ENCODE results near the gene GMCL1. TPM values are rescaled to one million over a fixed set of nuclear protein-coding genes. Genes with fewer than 3 reads are reported as not detected.
"Not testable (repeated sequence)": the region's sequence is repeated elsewhere in the genome, so short reads cannot be mapped to it uniquely, and the experiment has no call there.

Gene GMCL1
- total and polyA plus RNA-seq, 4 experiments from 2014 or later: 27.7 to 37.8 (median 30.0) TPM

DNA sequence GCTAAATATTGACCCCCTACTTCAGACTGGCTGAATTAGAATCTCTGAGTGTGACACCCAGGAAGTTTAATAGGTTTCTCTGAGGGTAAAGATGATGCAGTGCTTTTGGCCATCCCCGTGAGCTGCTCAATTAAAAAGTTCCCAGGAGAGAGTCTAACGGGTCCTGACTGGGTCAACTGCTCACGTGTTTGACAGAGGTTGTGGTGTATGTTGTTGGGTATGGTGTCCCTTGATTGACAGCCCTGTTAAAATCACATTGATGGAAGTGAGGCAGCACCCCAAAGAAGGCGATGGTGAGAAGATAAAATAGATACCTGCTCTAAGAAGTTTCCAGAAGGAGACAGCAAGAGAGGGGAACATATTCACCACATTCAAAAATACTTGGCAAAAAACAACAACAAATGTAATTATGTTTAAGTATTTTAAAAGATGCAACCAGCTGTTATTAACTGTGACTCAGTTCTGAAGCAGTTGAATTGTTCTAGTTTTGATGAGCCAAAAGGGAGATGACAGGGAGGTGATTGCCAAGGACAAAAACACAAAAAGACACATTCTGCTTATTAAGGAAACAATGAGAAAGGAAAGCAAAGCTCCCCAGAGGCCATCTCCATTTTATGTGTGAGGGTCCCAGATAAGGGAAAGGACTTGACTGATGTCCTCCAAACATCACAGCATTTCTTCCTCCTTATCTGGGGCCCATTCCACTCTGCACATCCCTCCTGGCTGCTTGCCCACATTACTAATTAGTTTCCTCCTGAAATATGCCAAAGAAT, 11.5 kb upstream of the GMCL1 start:
- no peak overlapping the region for H3K27ac ChIP-seq (ENCODE audit: low read depth, low read length)
- H3K4me3 Mint-ChIP-seq: no peak overlapping the region
- intact Hi-C loops (cut with micrococcal nuclease): loop anchor here (1.0 to 5.0 kb wide), 3 partner anchors 76 to 259 kb away; partner anchors contain the start of gene ANXA4
- no peak overlapping the region for H3K4me3 ChIP-seq (ENCODE audit: low read length in 2 of 2)
- H3K27me3 ChIP-seq (ENCODE audit: insufficient read depth, low read length): no peaks in the 10 kb centered on the region
- H3K4me1 ChIP-seq (ENCODE audit: insufficient read depth, low read length): peaks cover 7% of the 10 kb centered on the region
- no peaks in the 10 kb centered on the region for H3K27me3 Mint-ChIP-seq
- ChIA-PET POLR2A (ENCODE audit: partially characterized antibody) (interaction anchor here (2.5 kb wide), 1 partner anchor 93 kb away, joined by 16 read pairs; no protein-coding TSS in a partner anchor), CTCF (ENCODE audit: partially characterized antibody) (interaction anchor here (0.6 to 14.7 kb wide), 19 partner anchors 8 to 380 kb away, joined by 3 to 425 read pairs (median 5); partner anchors contain the start of genes GMCL1 and NFU1)
- H3K9me3 ChIP-seq (ENCODE audit: control insufficient read depth in 1 of 2, low read length in 2 of 2): no peaks in the 10 kb centered on the region
- peaks cover 3 to 5% (median 4%) of the 10 kb centered on the region in 4 donors for H3K4me1 Mint-ChIP-seq
- no peak for DNase-seq
- no peaks in the 10 kb centered on the region for H3K9me3 Mint-ChIP-seq
- peaks cover 12 to 13% of the 10 kb centered on the region in 2 donors for H3K36me3 Mint-ChIP-seq
- H3K36me3 ChIP-seq (ENCODE audit: insufficient read depth, low read length): no peaks in the 10 kb centered on the region
- H3K27ac Mint-ChIP-seq: no peak overlapping the region

GRCh38 chr2:69827796-69828540, 1.5 kb upstream of the GMCL1 start:
- Histone ChIP-seq H3K4me1 (ENCODE audit: insufficient read depth, low read length) (peaks cover 36% of the 10 kb centered on the region), H3K27me3 (ENCODE audit: insufficient read depth, low read length) (no peaks in the 10 kb centered on the region), H3K4me3 (ENCODE audit: low read length in 2 of 2) (no peak overlapping the region), H3K27ac (ENCODE audit: low read depth, low read length) (peak overlapping the region; percentile 92), H3K9me3 (ENCODE audit: control insufficient read depth in 1 of 2, low read length in 2 of 2) (no peaks in the 10 kb centered on the region), H3K36me3 (ENCODE audit: insufficient read depth, low read length) (no peaks in the 10 kb centered on the region)
- intact Hi-C loops (cut with micrococcal nuclease): loop anchor here (5.0 to 10.0 kb wide), 2 partner anchors 391 to 1673 kb away; partner anchors contain the start of genes NFU1 and PNO1
- POLR2A ChIA-PET (ENCODE audit: partially characterized antibody): interaction anchor here (0.9 to 2.0 kb wide), 6 partner anchors 24 to 391 kb away, joined by 3 to 15 read pairs (median 5); partner anchors contain the start of genes ANXA4 and NFU1
- H3K4me1 Mint-ChIP-seq: peaks cover 10 to 54% (median 31%) of the 10 kb centered on the region in 4 donors
- peak overlapping the region; percentile 36 to 97 (median 84) for H3K4me3 Mint-ChIP-seq
- peak overlapping the region; percentile 93 to 98 (median 96) for H3K27ac Mint-ChIP-seq
- H3K9me3 Mint-ChIP-seq: no peaks in the 10 kb centered on the region
- peaks cover 0 to 16% of the 10 kb centered on the region in 2 donors for H3K36me3 Mint-ChIP-seq
- H3K27me3 Mint-ChIP-seq: no peaks in the 10 kb centered on the region
- CTCF ChIA-PET (ENCODE audit: partially characterized antibody): interaction anchor here (1.1 to 5.0 kb wide), 7 partner anchors 11 to 476 kb away, joined by 3 to 41 read pairs (median 7); partner anchors contain the start of gene C2orf42
- no peak for DNase-seq

- H3K36me3 Mint-ChIP-seq: peaks cover 0 to 18% of the 10 kb centered on the region in 2 donors
- Histone ChIP-seq H3K27ac (ENCODE audit: low read depth, low read length) (peak overlapping the region; percentile 92), H3K4me3 (ENCODE audit: low read length in 2 of 2) (peak overlapping the region; percentile 47 to 71), H3K9me3 (ENCODE audit: control insufficient read depth in 1 of 2, low read length in 2 of 2) (no peaks in the 10 kb centered on the region), H3K4me1 (ENCODE audit: insufficient read depth, low read length) (peaks cover 38% of the 10 kb centered on the region), H3K27me3 (ENCODE audit: insufficient read depth, low read length) (no peaks in the 10 kb centered on the region), H3K36me3 (ENCODE audit: insufficient read depth, low read length) (no peaks in the 10 kb centered on the region)
- no peaks in the 10 kb centered on the region for H3K9me3 Mint-ChIP-seq
- H3K27ac Mint-ChIP-seq: peak overlapping the region; percentile 93 to 98 (median 96)
- DNase-seq: no peak
- POLR2A ChIA-PET (ENCODE audit: partially characterized antibody): interaction anchor here (0.6 to 2.0 kb wide), 13 partner anchors 8 to 392 kb away, joined by 3 to 15 read pairs (median 4); partner anchors contain the start of genes ANXA4, NFU1 and SNRNP27
- H3K4me1 Mint-ChIP-seq: peaks cover 16 to 64% (median 38%) of the 10 kb centered on the region in 4 donors
- intact Hi-C loops (cut with micrococcal nuclease): loop anchor here (1.0 to 10.0 kb wide), 7 partner anchors 185 to 1674 kb away; partner anchors contain the start of genes C2orf42, GFPT1, NFU1 and PNO1
- peak overlapping the region; percentile 87 to 98 (median 96) for H3K4me3 Mint-ChIP-seq
- CTCF ChIA-PET (ENCODE audit: partially characterized antibody): interaction anchor here (0.6 to 5.0 kb wide), 6 partner anchors 11 to 475 kb away, joined by 3 to 41 read pairs (median 6); partner anchors contain the start of gene C2orf42
- H3K27me3 Mint-ChIP-seq: no peaks in the 10 kb centered on the region
These were observed 563 bp upstream of the GMCL1 start for GRCh38 chr2:69828938-69829255.

- Mint-ChIP-seq H3K27me3 (no peaks in the 10 kb centered on the region), H3K36me3 (peaks cover 0 to 28% of the 10 kb centered on the region in 2 donors), H3K4me1 (peaks cover 28 to 76% (median 51%) of the 10 kb centered on the region in 4 donors), H3K27ac (peak overlapping the region; percentile 80 to 97 (median 96)), H3K4me3 (peak overlapping the region; percentile 87 to 98 (median 96)), H3K9me3 (no peaks in the 10 kb centered on the region)
- Histone ChIP-seq H3K27ac (ENCODE audit: low read depth, low read length) (peak overlapping the region; percentile 92), H3K36me3 (ENCODE audit: insufficient read depth, low read length) (no peaks in the 10 kb centered on the region), H3K27me3 (ENCODE audit: insufficient read depth, low read length) (no peaks in the 10 kb centered on the region), H3K4me3 (ENCODE audit: low read length in 2 of 2) (peak overlapping the region; percentile 54 to 71), H3K9me3 (ENCODE audit: control insufficient read depth in 1 of 2, low read length in 2 of 2) (no peaks in the 10 kb centered on the region), H3K4me1 (ENCODE audit: insufficient read depth, low read length) (peaks cover 43% of the 10 kb centered on the region)
- ChIA-PET POLR2A (ENCODE audit: partially characterized antibody) (interaction anchor here (1.1 to 2.0 kb wide), 2 partner anchors 85 to 393 kb away, joined by 3 to 6 read pairs; partner anchors contain the start of gene NFU1), CTCF (ENCODE audit: partially characterized antibody) (interaction anchor here (0.8 to 2.3 kb wide), 2 partner anchors 12 to 105 kb away, joined by 4 to 11 read pairs; no protein-coding TSS in a partner anchor)
- intact Hi-C loops (cut with micrococcal nuclease): no loop called here
- peak; percentile 41 to 72 (median 51) for DNase-seq
These were observed 815 bp downstream of the GMCL1 start for GRCh38 chr2:69830045-69830905.

DNA sequence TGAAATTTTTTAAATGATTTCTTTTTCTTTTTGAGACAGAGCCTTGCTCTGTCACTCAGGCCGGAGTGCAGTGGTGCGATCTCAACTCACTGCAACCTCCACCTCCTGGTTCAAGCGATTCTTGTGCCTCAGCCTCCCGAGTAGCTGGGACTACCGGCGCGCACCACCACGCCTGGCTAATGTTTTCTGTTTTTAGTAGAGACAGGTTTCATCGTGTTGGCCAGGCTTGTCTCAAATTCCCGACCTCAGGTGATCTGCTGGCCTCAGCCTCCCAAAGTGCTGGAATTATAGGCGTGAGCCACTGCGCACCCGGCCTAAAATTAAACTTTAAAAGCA, 1.4 kb downstream of the GMCL1 start:
- intact Hi-C loops (cut with micrococcal nuclease); H3K27me3 ChIP-seq (ENCODE audit: insufficient read depth, low read length); H3K36me3 ChIP-seq (ENCODE audit: insufficient read depth, low read length); H3K9me3 Mint-ChIP-seq; H3K27ac ChIP-seq (ENCODE audit: low read depth, low read length); H3K27me3 Mint-ChIP-seq; DNase-seq; H3K9me3 ChIP-seq (ENCODE audit: control insufficient read depth in 1 of 2, low read length in 2 of 2): not testable (repeated sequence)
- Histone ChIP-seq H3K4me3 (ENCODE audit: low read length in 2 of 2) (peak overlapping the region in 1 of 2 donors; percentile 71), H3K4me1 (ENCODE audit: insufficient read depth, low read length) (peaks cover 49% of the 10 kb centered on the region)
- H3K27ac Mint-ChIP-seq: peak overlapping the region in 5 of 7 donors; percentile 27 to 95 (median 91)
- peaks cover 33 to 82% (median 56%) of the 10 kb centered on the region in 4 donors for H3K4me1 Mint-ChIP-seq
- H3K4me3 Mint-ChIP-seq: peak overlapping the region; percentile 87 to 98 (median 96)
- CTCF ChIA-PET (ENCODE audit: partially characterized antibody): interaction anchor here (0.8 to 2.3 kb wide), 2 partner anchors 13 to 106 kb away, joined by 4 to 11 read pairs; no protein-coding TSS in a partner anchor
- peaks cover 0 to 31% of the 10 kb centered on the region in 2 donors for H3K36me3 Mint-ChIP-seq
- POLR2A ChIA-PET (ENCODE audit: partially characterized antibody): interaction anchor here (2.0 kb wide), 1 partner anchor 394 kb away, joined by 6 read pairs; the partner anchor contains the start of gene NFU1

GRCh38 chr2:69831354-69831905, 2.0 kb downstream of the GMCL1 start:
- Histone ChIP-seq H3K27me3 (ENCODE audit: insufficient read depth, low read length) (no peaks in the 10 kb centered on the region), H3K27ac (ENCODE audit: low read depth, low read length) (no peak overlapping the region), H3K36me3 (ENCODE audit: insufficient read depth, low read length) (no peaks in the 10 kb centered on the region), H3K9me3 (ENCODE audit: control insufficient read depth in 1 of 2, low read length in 2 of 2) (no peaks in the 10 kb centered on the region), H3K4me1 (ENCODE audit: insufficient read depth, low read length) (peaks cover 55% of the 10 kb centered on the region), H3K4me3 (ENCODE audit: low read length in 2 of 2) (no peak overlapping the region)
- CTCF ChIA-PET (ENCODE audit: partially characterized antibody): interaction anchor here (0.8 to 2.3 kb wide), 2 partner anchors 13 to 106 kb away, joined by 4 to 11 read pairs; no protein-coding TSS in a partner anchor
- Mint-ChIP-seq H3K36me3 (peaks cover 0 to 34% of the 10 kb centered on the region in 2 donors), H3K27me3 (no peaks in the 10 kb centered on the region), H3K4me1 (peaks cover 37 to 88% (median 62%) of the 10 kb centered on the region in 4 donors), H3K27ac (peak overlapping the region in 4 of 7 donors; percentile 47 to 93 (median 82)), H3K4me3 (peak overlapping the region; percentile 35 to 97 (median 61)), H3K9me3 (no peaks in the 10 kb centered on the region)
- intact Hi-C loops (cut with micrococcal nuclease): no loop called here
- POLR2A ChIA-PET (ENCODE audit: partially characterized antibody): interaction anchor here (2.0 kb wide), 1 partner anchor 394 kb away, joined by 6 read pairs; the partner anchor contains the start of gene NFU1
- DNase-seq: no peak
